Fibroblast of lung (primary cell): ENCODE results near the gene ATP11A. TPM values are rescaled to one million over a fixed set of nuclear protein-coding genes. Genes with fewer than 3 reads are reported as not detected.

Source experiments
- DNase-seq, 2 donors: peaks; one replicate each; pipeline versions ENCODE4 v3.0.0 to v3.0.0-alpha.2; 2010; ENCODE audit warnings: low read depth in 2 of 2
- H2AFZ ChIP-seq: 2 replicates; pipeline ENCODE4 v1.5.1; 2012; ENCODE audit warnings: low read length, control low read depth, inconsistent platforms
- H3K27ac ChIP-seq: 2 replicates; pipeline ENCODE4 v1.5.1; 2011; ENCODE audit warnings: low read length, control low read depth; ENCODE audit not compliant: insufficient read depth
- H3K27me3 ChIP-seq: 2 replicates; pipeline ENCODE4 v1.5.1; 2011; ENCODE audit warnings: mild to moderate bottlenecking, low read length; ENCODE audit not compliant: control insufficient read depth, insufficient read depth
- H3K36me3 ChIP-seq: 2 replicates; pipeline ENCODE4 v1.5.1; 2011; ENCODE audit warnings: low read length; ENCODE audit not compliant: control insufficient read depth, insufficient read depth
- H3K4me1 ChIP-seq: 2 replicates; pipeline ENCODE4 v1.5.1; 2011; ENCODE audit warnings: low read length; ENCODE audit not compliant: control insufficient read depth, insufficient read depth; ENCODE audit errors: extremely low read depth
- H3K4me2 ChIP-seq: 2 replicates; pipeline ENCODE4 v1.5.1; 2011; ENCODE audit warnings: low read length, control low read depth; ENCODE audit not compliant: insufficient read depth; ENCODE audit errors: extremely low read depth
- H3K4me3 ChIP-seq, 4 experiments: fragments of 200-600 bp in 1 of 4; sonication (generic) in 1 of 4; replicated peaks in 1 of 4; 2 replicates each; pipeline ENCODE4 v1.5.1; 2011 to 2016; ENCODE audit warnings: low read length in 4 of 4, low read depth in 3 of 4, mild to moderate bottlenecking in 3 of 4, control low read depth in 2 of 4, inconsistent platforms in 1 of 4, mixed read lengths in 1 of 4; ENCODE audit not compliant: insufficient read depth in 1 of 4; ENCODE audit errors: control extremely low read depth in 1 of 4
- H3K79me2 ChIP-seq: 2 replicates; pipeline ENCODE4 v1.5.1; 2012; ENCODE audit warnings: mild to moderate bottlenecking, low read length, inconsistent platforms; ENCODE audit not compliant: control insufficient read depth, insufficient read depth
- H3K9ac ChIP-seq: 2 replicates; pipeline ENCODE4 v1.5.1; 2011; ENCODE audit warnings: mild to moderate bottlenecking, low read length, control low read depth; ENCODE audit not compliant: insufficient read depth
- H3K9me3 ChIP-seq: 2 replicates; pipeline ENCODE4 v1.5.1; 2012; ENCODE audit warnings: low read depth, low read length; ENCODE audit not compliant: control insufficient read depth, insufficient read depth
- H4K20me1 ChIP-seq: 2 replicates; pipeline ENCODE4 v1.5.1; 2011; ENCODE audit warnings: low read length; ENCODE audit not compliant: control insufficient read depth, insufficient read depth; ENCODE audit errors: extremely low read depth
- EZH2 ChIP-seq: IDR thresholded peaks from 2 replicates; pipeline ENCODE4 v1.5.1; 2012; ENCODE audit warnings: low read length, control low read depth, mild to moderate bottlenecking; ENCODE audit errors: missing control alignments
- polyA plus RNA-seq, 2 donors: library from polyadenylated mRNA; depleted of rRNA in 1 of 2; stranded (reverse) in 1 of 2; unstranded in 1 of 2; fragments of >200 nt; gene quantifications; 2 replicates each; pipeline ENCODE4 v1.2.1, GENCODE V29; 2011 to 2012; ENCODE audit warnings: missing spikeins in 1 of 2
- total RNA-seq: library from RNA; depleted of rRNA; stranded (reverse); fragments of >200 nt; gene quantifications from 2 replicates; pipeline ENCODE4 v1.2.1, GENCODE V29; 2014
- TF ChIP-seq, protein P1 (sequence below), 2 donors: IDR thresholded peaks in 1 of 2; conservative IDR thresholded peaks in 1 of 2; 1 replicate in 1 of 2; 2 replicates in 1 of 2; pipeline ENCODE4 v1.5.1; 2011 to 2012; ENCODE audit warnings: low read length in 2 of 2, control low read depth in 1 of 2, inconsistent platforms in 1 of 2, low read depth in 1 of 2, mild to moderate bottlenecking in 1 of 2

Gene ATP11A
- total and polyA plus RNA-seq, 2 donors (not counting 1 experiment from before 2014, with no cell fraction given): 2.3 to 7.8 TPM

DNA sequence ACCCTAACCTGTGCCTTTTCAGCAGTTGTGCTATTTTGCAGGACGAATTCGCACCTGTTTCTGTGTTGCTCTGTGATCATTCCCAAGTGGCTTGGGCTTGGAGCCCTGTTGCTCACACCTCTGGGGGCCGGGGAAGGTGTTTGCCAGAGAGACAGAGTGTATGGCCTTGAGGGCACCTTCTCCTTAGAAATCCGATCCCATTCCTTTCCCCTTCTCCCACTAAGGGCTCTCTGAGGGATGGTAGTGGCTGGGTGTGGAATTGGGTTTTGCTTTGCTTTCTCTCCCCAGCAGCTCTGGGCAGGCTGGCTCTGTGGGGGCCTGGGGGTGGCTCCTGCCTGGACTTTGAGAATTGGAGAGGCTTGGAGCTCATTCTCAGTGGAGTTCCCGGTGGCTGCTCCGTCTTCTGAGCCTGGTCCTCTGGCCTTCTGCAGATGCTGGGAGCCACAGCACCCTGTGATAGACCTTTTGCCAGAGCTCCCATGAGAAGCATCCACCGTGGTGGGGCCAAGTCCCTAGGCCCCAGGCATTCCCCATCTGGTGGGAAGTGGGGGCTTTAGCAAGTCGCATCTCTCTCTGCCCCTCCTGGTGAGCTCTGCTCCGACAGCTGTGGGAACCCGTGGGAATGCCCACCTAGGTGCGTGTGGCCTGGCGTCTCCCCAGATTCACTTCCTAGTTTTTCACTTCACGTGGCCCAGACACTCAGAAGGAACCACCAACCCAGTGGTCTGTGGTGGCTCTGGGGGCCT lies 26.1 kb downstream of the ATP11A start:
- H3K4me3 ChIP-seq: no peak overlapping the region
- no peaks in the 10 kb centered on the region for H3K79me2 ChIP-seq
- H3K9ac ChIP-seq: no peak overlapping the region
- no peaks in the 10 kb centered on the region for H3K36me3 ChIP-seq
- no peaks in the 10 kb centered on the region for H3K27me3 ChIP-seq
- TF ChIP-seq, protein P1, sequence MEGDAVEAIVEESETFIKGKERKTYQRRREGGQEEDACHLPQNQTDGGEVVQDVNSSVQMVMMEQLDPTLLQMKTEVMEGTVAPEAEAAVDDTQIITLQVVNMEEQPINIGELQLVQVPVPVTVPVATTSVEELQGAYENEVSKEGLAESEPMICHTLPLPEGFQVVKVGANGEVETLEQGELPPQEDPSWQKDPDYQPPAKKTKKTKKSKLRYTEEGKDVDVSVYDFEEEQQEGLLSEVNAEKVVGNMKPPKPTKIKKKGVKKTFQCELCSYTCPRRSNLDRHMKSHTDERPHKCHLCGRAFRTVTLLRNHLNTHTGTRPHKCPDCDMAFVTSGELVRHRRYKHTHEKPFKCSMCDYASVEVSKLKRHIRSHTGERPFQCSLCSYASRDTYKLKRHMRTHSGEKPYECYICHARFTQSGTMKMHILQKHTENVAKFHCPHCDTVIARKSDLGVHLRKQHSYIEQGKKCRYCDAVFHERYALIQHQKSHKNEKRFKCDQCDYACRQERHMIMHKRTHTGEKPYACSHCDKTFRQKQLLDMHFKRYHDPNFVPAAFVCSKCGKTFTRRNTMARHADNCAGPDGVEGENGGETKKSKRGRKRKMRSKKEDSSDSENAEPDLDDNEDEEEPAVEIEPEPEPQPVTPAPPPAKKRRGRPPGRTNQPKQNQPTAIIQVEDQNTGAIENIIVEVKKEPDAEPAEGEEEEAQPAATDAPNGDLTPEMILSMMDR (conservative IDR thresholded peaks at IDR 0.05 in 1 of 2, IDR thresholded peaks at IDR 0.05 in 1 of 2; ENCODE audit: low read depth in 1 of 2, low read length in 2 of 2): no peak
- no peak for TF ChIP-seq EZH2
- no peak overlapping the region for H3K27ac ChIP-seq
- no peaks in the 10 kb centered on the region for H3K9me3 ChIP-seq
- H2AFZ ChIP-seq: no peak overlapping the region
- no peak overlapping the region for H3K4me2 ChIP-seq
- no peaks in the 10 kb centered on the region for H4K20me1 ChIP-seq
- H3K4me1 ChIP-seq: peaks cover 8% of the 10 kb centered on the region
- DNase-seq: no peak

DNA sequence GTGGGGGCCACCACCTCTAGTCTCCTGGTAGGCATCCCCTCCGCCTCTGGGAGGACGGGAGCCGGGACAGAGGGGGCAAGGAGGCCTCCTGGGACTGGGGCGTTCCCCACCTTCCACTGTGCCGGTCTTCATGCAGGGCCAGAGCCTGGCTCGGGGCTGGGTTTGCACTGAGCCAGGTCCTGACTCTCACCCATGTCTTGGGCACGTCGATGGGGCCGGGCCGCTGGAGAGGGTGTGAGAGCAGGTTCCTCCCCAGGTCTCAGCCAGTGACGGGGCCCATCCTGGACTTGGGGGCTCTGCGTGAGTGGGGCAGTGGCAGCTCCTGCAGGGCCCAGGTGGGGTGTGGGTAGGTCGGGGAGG lies 26.6 kb downstream of the ATP11A start:
- H3K27me3 ChIP-seq: no peaks in the 10 kb centered on the region
- peaks cover 6% of the 10 kb centered on the region for H3K4me1 ChIP-seq
- no peak overlapping the region for H3K4me3 ChIP-seq
- no peak overlapping the region for H3K27ac ChIP-seq
- no peak for DNase-seq
- H3K4me2 ChIP-seq: no peak overlapping the region
- TF ChIP-seq, protein P1 (conservative IDR thresholded peaks at IDR 0.05 in 1 of 2, IDR thresholded peaks at IDR 0.05 in 1 of 2; ENCODE audit: low read depth in 1 of 2, low read length in 2 of 2): no peak
- no peak for TF ChIP-seq EZH2
- H3K9me3 ChIP-seq: no peaks in the 10 kb centered on the region
- no peak overlapping the region for H2AFZ ChIP-seq
- H3K36me3 ChIP-seq: no peaks in the 10 kb centered on the region
- no peak overlapping the region for H3K9ac ChIP-seq
- no peaks in the 10 kb centered on the region for H3K79me2 ChIP-seq
- H4K20me1 ChIP-seq: no peaks in the 10 kb centered on the region

DNA sequence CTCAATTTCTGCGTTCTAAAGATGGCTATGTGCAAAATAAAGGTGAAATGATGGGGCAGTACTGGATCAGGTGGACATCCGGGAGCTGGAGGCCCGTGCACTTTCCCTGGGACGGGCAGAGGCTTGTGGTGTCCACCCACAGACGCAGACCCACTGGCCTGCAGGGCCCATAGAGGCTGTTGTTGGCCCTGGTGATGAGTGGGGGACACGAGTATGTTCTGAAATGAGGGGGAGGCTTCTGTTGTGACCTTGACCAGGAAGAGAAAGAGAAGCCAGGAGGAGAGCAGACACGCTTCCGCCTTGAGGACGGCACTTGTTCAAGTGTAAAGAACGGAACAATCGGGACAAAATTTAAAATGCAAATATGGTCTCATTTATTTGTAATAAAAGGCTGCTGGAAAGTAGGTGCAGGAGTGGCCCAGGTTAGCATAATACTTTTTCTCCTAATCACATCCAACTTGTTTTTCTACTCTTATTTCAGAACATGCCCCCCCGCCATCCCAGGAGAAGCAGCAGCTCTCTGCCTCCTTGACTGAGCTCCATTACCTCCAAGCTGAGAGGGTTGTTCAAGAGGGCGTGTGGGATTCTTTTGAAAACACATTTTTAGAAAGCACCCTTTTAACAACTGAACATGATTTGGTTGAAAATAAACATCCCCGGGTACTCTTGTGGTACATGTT lies 27.1 kb downstream of the ATP11A start:
- no peak for DNase-seq
- Histone ChIP-seq H3K4me3 (no peak overlapping the region), H2AFZ (no peak overlapping the region), H3K4me2 (no peak overlapping the region), H3K36me3 (no peaks in the 10 kb centered on the region), H3K27ac (no peak overlapping the region), H3K9me3 (no peaks in the 10 kb centered on the region), H4K20me1 (no peaks in the 10 kb centered on the region), H3K4me1 (peaks cover 6% of the 10 kb centered on the region), H3K79me2 (no peaks in the 10 kb centered on the region), H3K27me3 (no peaks in the 10 kb centered on the region), H3K9ac (no peak overlapping the region)
- no peak for TF ChIP-seq EZH2
- TF ChIP-seq, protein P1 (conservative IDR thresholded peaks at IDR 0.05 in 1 of 2, IDR thresholded peaks at IDR 0.05 in 1 of 2; ENCODE audit: low read depth in 1 of 2, low read length in 2 of 2): no peak
